Cardiac fibroblast (primary cell): ENCODE results near the gene ARID1B.

Source experiments
- DNase-seq, 2 donors: peaks; one replicate each; pipeline versions ENCODE4 v3.0.0 to v3.0.0-alpha.2; 2010; ENCODE audit warnings: low read depth in 2 of 2
- H3K4me3 ChIP-seq, 2 donors: replicated peaks in 1 of 2; 1 replicate in 1 of 2; 2 replicates in 1 of 2; pipeline ENCODE4 v1.5.1; 2011; ENCODE audit warnings: low read depth in 2 of 2, low read length in 2 of 2, mild to moderate bottlenecking in 2 of 2, moderate library complexity in 1 of 2
- CTCF ChIP-seq: IDR thresholded peaks from one replicate; pipeline ENCODE4 v1.5.1; 2011; ENCODE audit warnings: low read depth, mild to moderate bottlenecking, low read length, inconsistent platforms

ARID1B gene

GRCh38 chr6:157091856-157092460, 314.8 kb downstream of the ARID1B start:
- no peak for TF ChIP-seq CTCF
- peak in 1 of 2 donors; percentile 41 for DNase-seq
- no peak overlapping the region for H3K4me3 ChIP-seq

- DNase-seq: peak; percentile 57 to 76
- no peak overlapping the region for H3K4me3 ChIP-seq
- TF ChIP-seq CTCF: no peak
These were observed 315.6 kb downstream of the ARID1B start for GRCh38 chr6:157092736-157093135.

- no peak for TF ChIP-seq CTCF
- DNase-seq: no peak
- no peak overlapping the region for H3K4me3 ChIP-seq
These were observed 316.4 kb downstream of the ARID1B start for GRCh38 chr6:157093536-157093935.

- no peak for TF ChIP-seq CTCF
- H3K4me3 ChIP-seq: no peak overlapping the region
- DNase-seq: no peak
These were observed 316.9 kb downstream of the ARID1B start for GRCh38 chr6:157094038-157094437.

GRCh38 chr6:157095084-157095483, 317.9 kb downstream of the ARID1B start:
- TF ChIP-seq CTCF: no peak
- no peak for DNase-seq

GRCh38 chr6:157095569-157095968, 318.4 kb downstream of the ARID1B start:
- no peak for TF ChIP-seq CTCF
- no peak overlapping the region for H3K4me3 ChIP-seq
- no peak for DNase-seq

More at GRCh38 chr6:157095084-157095483, 317.9 kb downstream of the ARID1B start:
- H3K4me3 ChIP-seq: no peak overlapping the region

GRCh38 chr6:157096105-157096504, 318.9 kb downstream of the ARID1B start:
- no peak for DNase-seq
- TF ChIP-seq CTCF: no peak

More at GRCh38 chr6:157096105-157096504, 318.9 kb downstream of the ARID1B start:
- no peak overlapping the region for H3K4me3 ChIP-seq
